Panc1 (cell line): ENCODE measurements around the gene TMOD4. TPM values are rescaled to one million over a fixed set of nuclear protein-coding genes. Genes with fewer than 3 reads are reported as not detected.
"Not testable (repeated sequence)": the region's sequence is repeated elsewhere in the genome, so short reads cannot be mapped to it uniquely, and the experiment has no call there.

Experiments
- ATAC-seq: fragments of 200-7000 bp; cut with Tn5 transposase; 2 replicates; pipeline ENCODE4 v1.9.1; 2020; ENCODE audit warnings: mild to moderate bottlenecking, moderate library complexity
- BruUV-seq: library from RNA; stranded (reverse); fragments of 400-500 nt; replicated peaks from 2 replicates; lab custom pipeline; 2021; lab: Mats Ljungman, UMichigan
- CTCF ChIA-PET: fragments of 300-600 bp; sonication (Branson Sonifier 250); formaldehyde crosslinking; loops from one replicate; lab custom pipeline; 2022; ENCODE audit warnings: antibody characterized with exemption; lab: Charles Lee
- POLR2A ChIA-PET: fragments of 300-600 bp; sonication (Branson Sonifier 250); formaldehyde crosslinking; loops from one replicate; lab custom pipeline; 2022; ENCODE audit warnings: antibody characterized with exemption; lab: Charles Lee
- DNase-seq: peaks from one replicate; pipeline ENCODE4 v3.0.0-alpha.2; 2010; ENCODE audit warnings: low read depth, low spot score
- H3K27ac ChIP-seq: 2 replicates; pipeline ENCODE4 v1.5.1; 2011; ENCODE audit warnings: mild to moderate bottlenecking, low read length, inconsistent platforms
- H3K27me3 ChIP-seq: fragments of 200-500 bp; sonication (Bioruptor generic); 2 replicates; pipeline ENCODE4 v1.6.0; 2014; ENCODE audit warnings: low read length, inconsistent platforms; ENCODE audit not compliant: control insufficient read depth, insufficient read depth
- H3K36me3 ChIP-seq: fragments of 200-500 bp; sonication (Bioruptor generic); 2 replicates; pipeline ENCODE4 v1.5.1; 2014; ENCODE audit warnings: inconsistent platforms, mild to moderate bottlenecking, low read length, moderate library complexity; ENCODE audit not compliant: control insufficient read depth, insufficient read depth
- H3K4me1 ChIP-seq: 2 replicates; pipeline ENCODE4 v1.5.1; 2011; ENCODE audit warnings: inconsistent platforms, mild to moderate bottlenecking, low read length, moderate library complexity; ENCODE audit not compliant: control insufficient read depth, insufficient read depth
- H3K4me3 ChIP-seq, 2 experiments: 2 replicates each; pipeline ENCODE4 v1.5.1; 2011 to 2012; ENCODE audit warnings: low read depth in 2 of 2, low read length in 2 of 2, mild to moderate bottlenecking in 2 of 2, inconsistent platforms in 1 of 2, moderate library complexity in 1 of 2
- H3K9me3 ChIP-seq: fragments of 200-500 bp; sonication (Bioruptor generic); 2 replicates; pipeline ENCODE4 v1.5.1; 2014; ENCODE audit warnings: low read depth, mild to moderate bottlenecking, inconsistent platforms, low read length, moderate library complexity; ENCODE audit not compliant: control insufficient read depth, insufficient read depth
- CTCF ChIP-seq: fragments of 450-650 bp; IDR thresholded peaks from 2 replicates; pipeline ENCODE4 v1.5.1; 2017; ENCODE audit warnings: mild to moderate bottlenecking
- POLR2AphosphoS5 ChIP-seq: IDR thresholded peaks from 2 replicates; pipeline ENCODE4 v1.6.1; 2012; ENCODE audit warnings: mild to moderate bottlenecking, low read depth, low read length, moderate library complexity
- REST ChIP-seq, 2 experiments: IDR thresholded peaks; 2 replicates each; pipeline ENCODE4 v1.6.1; 2011 to 2012; ENCODE audit warnings: low read depth in 2 of 2, control low read depth in 1 of 2, low read length in 1 of 2, mild to moderate bottlenecking in 1 of 2, moderate library complexity in 1 of 2; ENCODE audit not compliant: insufficient read depth in 1 of 2
- SIN3A ChIP-seq: IDR thresholded peaks from 2 replicates; pipeline ENCODE4 v1.6.1; 2012; ENCODE audit warnings: low read depth, mild to moderate bottlenecking, low read length, moderate library complexity, borderline replicate concordance; ENCODE audit not compliant: insufficient read depth
- TCF7L2 ChIP-seq: IDR thresholded peaks from 2 replicates; pipeline ENCODE4 v1.6.1; 2011; ENCODE audit warnings: mild to moderate bottlenecking, low read depth, low read length, inconsistent platforms
- in situ Hi-C: cut with HindIII; loops from 2 replicates; pipeline ENCODE4 v1.10.0; 2016; ENCODE audit warnings: low sequenced_read_pairs, low pct_unique_long_range_greater_than_20kb
- intact Hi-C: fragments of 100-400 bp; cut with micrococcal nuclease; formaldehyde crosslinking; loops from one replicate; pipeline ENCODE4 v1.10.0; 2022; ENCODE audit not compliant: unreplicated experiment
- total RNA-seq: library from RNA; stranded (reverse); gene quantifications from one replicate; pipeline ENCODE4 v1.2.1, GENCODE V29; 2021; ENCODE audit not compliant: unreplicated experiment

TMOD4 gene
- total RNA-seq, 1 experiment from 2014 or later: 0.80 TPM

DNA sequence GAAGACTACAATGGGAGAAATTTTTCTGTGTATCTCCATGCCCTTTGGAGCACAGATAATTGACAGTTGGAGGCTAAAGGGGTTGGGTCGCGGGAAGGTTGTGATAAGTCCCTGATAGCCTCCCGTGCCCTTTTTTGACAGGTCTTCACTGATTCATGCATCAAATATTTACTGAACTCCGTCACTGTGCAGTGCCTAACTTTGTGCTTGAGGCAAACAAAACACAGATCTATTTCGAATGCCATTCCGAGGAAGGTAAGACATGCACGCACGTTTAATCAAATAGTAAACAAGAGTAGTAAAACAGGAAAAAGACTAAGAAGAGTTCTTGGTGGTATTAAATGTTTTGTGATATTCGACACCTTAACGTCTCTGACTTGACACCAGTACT, 22.1 kb upstream of the TMOD4 start:
- Histone ChIP-seq H3K27me3 (no peaks in the 10 kb centered on the region), H3K36me3 (no peaks in the 10 kb centered on the region; the same call in 1 of the 2 replicates), H3K27ac (peak overlapping the region; percentile 97), H3K4me3 (peak overlapping the region; percentile 94 to 100), H3K4me1 (peaks cover 12% of the 10 kb centered on the region; the same call in 1 of the 2 replicates), H3K9me3 (no peaks in the 10 kb centered on the region)
- TF ChIP-seq CTCF: no peak
- no peak for TF ChIP-seq REST (IDR thresholded peaks at IDR 0.05; ENCODE audit: insufficient read depth in 1 of 2, low read depth in 2 of 2, low read length in 1 of 2)
- no peak for TF ChIP-seq SIN3A
- TF ChIP-seq TCF7L2: no peak
- TF ChIP-seq POLR2AphosphoS5: no peak
- intact Hi-C loops (loop anchor here (5.0 kb wide), 1 partner anchor 54 kb away; the partner anchor contains the start of gene PSMD4), in situ Hi-C loops (no loop called here)
- ChIA-PET POLR2A (no interaction called here), CTCF (no interaction called here)
- no peak for DNase-seq
- ATAC-seq: peak; percentile 6
- BruUV-seq: no TSS peak

DNA sequence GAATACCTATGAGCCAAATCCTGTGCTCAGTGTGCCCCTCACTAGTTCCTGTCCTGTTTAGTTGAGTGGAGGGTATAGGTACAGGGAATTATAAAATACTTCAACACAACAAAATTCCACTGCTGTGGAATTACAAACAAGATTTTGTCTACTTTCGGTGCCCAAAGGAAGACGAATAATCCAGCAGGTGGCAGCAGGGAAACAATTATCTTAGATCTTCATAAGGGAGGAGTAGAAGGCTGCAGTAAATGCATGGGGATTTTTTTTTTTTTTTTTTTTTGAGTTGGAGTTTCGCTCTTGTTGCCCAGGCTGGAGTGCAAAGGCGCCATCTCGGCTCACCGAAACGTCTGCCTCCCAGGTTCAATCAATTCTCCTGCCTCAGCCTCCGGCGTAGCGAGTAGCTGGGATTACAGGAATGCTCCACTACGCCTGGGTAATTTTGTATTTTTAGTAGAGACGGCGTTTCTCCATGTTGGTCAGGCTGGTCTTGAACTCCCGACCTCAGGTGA, 20.6 kb upstream of the TMOD4 start:
- BruUV-seq: no TSS peak
- DNase-seq (peak; percentile 90), ATAC-seq (peak; percentile 67)
- no peaks in the 10 kb centered on the region for H3K27me3 ChIP-seq
- CTCF ChIA-PET: interaction anchor here (0.8 to 1.4 kb wide), 2 partner anchors 8 to 56 kb away, joined by 10 to 14 read pairs; no protein-coding TSS in a partner anchor
- no peaks in the 10 kb centered on the region; the same call in 1 of the 2 replicates for H3K36me3 ChIP-seq
- H3K9me3 ChIP-seq: no peaks in the 10 kb centered on the region
- intact Hi-C loops (loop anchor here (5.0 kb wide), 1 partner anchor 56 kb away; the partner anchor contains the start of gene PSMD4), in situ Hi-C loops (no loop called here)
- peak overlapping the region; percentile 94 to 100 for H3K4me3 ChIP-seq
- POLR2A ChIA-PET: interaction anchor here (0.8 kb wide), 1 partner anchor 58 kb away, joined by 3 read pairs; the partner anchor contains the start of gene PSMD4
- TF ChIP-seq REST (IDR thresholded peaks at IDR 0.05; ENCODE audit: insufficient read depth in 1 of 2, low read depth in 2 of 2, low read length in 1 of 2): no peak
- TF ChIP-seq POLR2AphosphoS5: no peak
- TF ChIP-seq CTCF: no peak
- TF ChIP-seq SIN3A: no peak
- peak overlapping the region; percentile 97 for H3K27ac ChIP-seq
- peaks cover 12% of the 10 kb centered on the region; the same call in 1 of the 2 replicates for H3K4me1 ChIP-seq

GRCh38 chr1:151194894-151195594, 19.3 kb upstream of the TMOD4 start:
- peak; percentile 87 for DNase-seq
- intact Hi-C loops: loop anchor here (5.0 kb wide), 1 partner anchor 57 kb away; the partner anchor contains the start of gene PSMD4
- peak overlapping the region; percentile 94 to 100 for H3K4me3 ChIP-seq
- BruUV-seq, H3K27me3 ChIP-seq, H3K36me3 ChIP-seq, H3K9me3 ChIP-seq, in situ Hi-C loops: not testable (repeated sequence)
- ChIA-PET CTCF (interaction anchor here (0.6 to 1.4 kb wide), 5 partner anchors 12 to 225 kb away, joined by 3 to 14 read pairs (median 6); no protein-coding TSS in a partner anchor), POLR2A (interaction anchor here (0.6 to 0.8 kb wide), 3 partner anchors 9 to 59 kb away, joined by 3 to 5 read pairs (median 4); partner anchors contain the start of gene PSMD4)
- ATAC-seq: peak; percentile 62
- H3K27ac ChIP-seq: peak overlapping the region; percentile 97
- H3K4me1 ChIP-seq: peaks cover 12% of the 10 kb centered on the region; the same call in 1 of the 2 replicates
